GM19324 (cell line): Measurements from ENCODE around the gene ATP6V0A4.
"Not testable (repeated sequence)": the region's sequence is repeated elsewhere in the genome, so short reads cannot be mapped to it uniquely, and the experiment has no call there.

Source experiments
- ATAC-seq: cut with Tn5 transposase; IDR thresholded peaks from one replicate; pipeline ENCODE4 v1.9.1; 2021; ENCODE audit warnings: mild to moderate bottlenecking, moderate library complexity; ENCODE audit not compliant: unreplicated experiment, low FRiP score

Gene ATP6V0A4

GRCh38 chr7:138809346-138809745 is 11.3 kb upstream of the ATP6V0A4 start:
- ATAC-seq = no peak

- ATAC-seq = no peak
These were observed 6.6 kb upstream of the ATP6V0A4 start for GRCh38 chr7:138804618-138805017.

GRCh38 chr7:138802706-138803105 is 4.7 kb upstream of the ATP6V0A4 start:
- no peak for ATAC-seq

- no peak for ATAC-seq
These were observed 3.3 kb upstream of the ATP6V0A4 start for GRCh38 chr7:138801256-138801655.

- ATAC-seq = no peak
These were observed 1.5 kb upstream of the ATP6V0A4 start for GRCh38 chr7:138799336-138800000.

- no peak for ATAC-seq
These were observed 840 bp upstream of the ATP6V0A4 start for GRCh38 chr7:138798836-138799235.

- not testable (repeated sequence) for ATAC-seq
These were observed 950 bp downstream of the ATP6V0A4 start for GRCh38 chr7:138797046-138797445.

- ATAC-seq = no peak
These were observed 1.9 kb downstream of the ATP6V0A4 start for GRCh38 chr7:138796038-138796615.

GRCh38 chr7:138785587-138786437 is 12.2 kb downstream of the ATP6V0A4 start:
- no peak for ATAC-seq

GRCh38 chr7:138784692-138785091 is 13.3 kb downstream of the ATP6V0A4 start:
- no peak for ATAC-seq

- no peak for ATAC-seq
These were observed 17.0 kb downstream of the ATP6V0A4 start for GRCh38 chr7:138781004-138781403.

GRCh38 chr7:138776166-138776833 is 21.7 kb downstream of the ATP6V0A4 start:
- no peak for ATAC-seq

GRCh38 chr7:138773817-138774216 is 24.2 kb downstream of the ATP6V0A4 start:
- no peak for ATAC-seq

- ATAC-seq = no peak
These were observed 24.8 kb downstream of the ATP6V0A4 start for GRCh38 chr7:138773176-138773575.

- ATAC-seq = no peak
These were observed 27.1 kb downstream of the ATP6V0A4 start for GRCh38 chr7:138770904-138771303.

- ATAC-seq = no peak
These were observed 29.8 kb downstream of the ATP6V0A4 start for GRCh38 chr7:138768241-138768640.

GRCh38 chr7:138756591-138757242 is 41.3 kb downstream of the ATP6V0A4 start:
- no peak for ATAC-seq

- ATAC-seq = no peak
These were observed 42.0 kb downstream of the ATP6V0A4 start for GRCh38 chr7:138755842-138756590.

GRCh38 chr7:138755331-138755747 is 42.7 kb downstream of the ATP6V0A4 start:
- ATAC-seq = no peak

GRCh38 chr7:138753610-138754009 is 44.4 kb downstream of the ATP6V0A4 start:
- no peak for ATAC-seq
